ENCODE measurements around the gene CLIC5.

- TF ChIP-seq POLR2AphosphoS5 (IDR thresholded peaks at IDR 0.05) (no peak), CTCF (IDR thresholded peaks at IDR 0.05) (no peak), POLR2A (IDR thresholded peaks at IDR 0.05) (no peak), EP300 (IDR thresholded peaks at IDR 0.05) (no peak)
Observed at GRCh38 chr6:46015119-46015968, at the start of gene CLIC5.

Data from suprapubic skin (tissue), 4 donors.